ENCODE measurements around the gene TNFSF11.

DNA sequence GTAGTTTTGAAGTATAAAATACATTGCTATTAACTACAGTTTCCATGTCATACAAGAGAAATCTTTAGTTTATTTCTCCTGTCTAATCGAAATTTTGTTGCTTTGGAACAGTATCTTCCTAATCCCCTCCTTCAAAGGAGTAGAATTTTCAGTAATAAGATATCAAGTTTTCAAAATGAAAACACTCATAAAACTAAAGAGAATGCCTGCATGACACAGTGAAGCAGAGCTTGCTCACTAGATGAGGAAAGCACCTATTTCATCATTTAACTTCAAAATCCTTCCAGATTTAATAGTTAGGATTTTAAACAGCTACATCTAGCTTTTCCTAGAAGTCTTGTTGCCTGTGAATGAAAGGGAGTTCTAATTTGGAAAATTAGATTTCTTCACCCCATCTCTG lies 80.8 kb downstream of the TNFSF11 start:
- TF ChIP-seq, protein P1, sequence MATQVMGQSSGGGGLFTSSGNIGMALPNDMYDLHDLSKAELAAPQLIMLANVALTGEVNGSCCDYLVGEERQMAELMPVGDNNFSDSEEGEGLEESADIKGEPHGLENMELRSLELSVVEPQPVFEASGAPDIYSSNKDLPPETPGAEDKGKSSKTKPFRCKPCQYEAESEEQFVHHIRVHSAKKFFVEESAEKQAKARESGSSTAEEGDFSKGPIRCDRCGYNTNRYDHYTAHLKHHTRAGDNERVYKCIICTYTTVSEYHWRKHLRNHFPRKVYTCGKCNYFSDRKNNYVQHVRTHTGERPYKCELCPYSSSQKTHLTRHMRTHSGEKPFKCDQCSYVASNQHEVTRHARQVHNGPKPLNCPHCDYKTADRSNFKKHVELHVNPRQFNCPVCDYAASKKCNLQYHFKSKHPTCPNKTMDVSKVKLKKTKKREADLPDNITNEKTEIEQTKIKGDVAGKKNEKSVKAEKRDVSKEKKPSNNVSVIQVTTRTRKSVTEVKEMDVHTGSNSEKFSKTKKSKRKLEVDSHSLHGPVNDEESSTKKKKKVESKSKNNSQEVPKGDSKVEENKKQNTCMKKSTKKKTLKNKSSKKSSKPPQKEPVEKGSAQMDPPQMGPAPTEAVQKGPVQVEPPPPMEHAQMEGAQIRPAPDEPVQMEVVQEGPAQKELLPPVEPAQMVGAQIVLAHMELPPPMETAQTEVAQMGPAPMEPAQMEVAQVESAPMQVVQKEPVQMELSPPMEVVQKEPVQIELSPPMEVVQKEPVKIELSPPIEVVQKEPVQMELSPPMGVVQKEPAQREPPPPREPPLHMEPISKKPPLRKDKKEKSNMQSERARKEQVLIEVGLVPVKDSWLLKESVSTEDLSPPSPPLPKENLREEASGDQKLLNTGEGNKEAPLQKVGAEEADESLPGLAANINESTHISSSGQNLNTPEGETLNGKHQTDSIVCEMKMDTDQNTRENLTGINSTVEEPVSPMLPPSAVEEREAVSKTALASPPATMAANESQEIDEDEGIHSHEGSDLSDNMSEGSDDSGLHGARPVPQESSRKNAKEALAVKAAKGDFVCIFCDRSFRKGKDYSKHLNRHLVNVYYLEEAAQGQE (IDR thresholded peaks at IDR 0.05; ENCODE audit: unreplicated experiment), result no peak
- TF ChIP-seq STAT1 (IDR thresholded peaks at IDR 0.05; ENCODE audit: unreplicated experiment), result no peak
- TF ChIP-seq POLR2AphosphoS5 (IDR thresholded peaks at IDR 0.05; ENCODE audit: low read depth), result no peak
- TF ChIP-seq, protein P2, sequence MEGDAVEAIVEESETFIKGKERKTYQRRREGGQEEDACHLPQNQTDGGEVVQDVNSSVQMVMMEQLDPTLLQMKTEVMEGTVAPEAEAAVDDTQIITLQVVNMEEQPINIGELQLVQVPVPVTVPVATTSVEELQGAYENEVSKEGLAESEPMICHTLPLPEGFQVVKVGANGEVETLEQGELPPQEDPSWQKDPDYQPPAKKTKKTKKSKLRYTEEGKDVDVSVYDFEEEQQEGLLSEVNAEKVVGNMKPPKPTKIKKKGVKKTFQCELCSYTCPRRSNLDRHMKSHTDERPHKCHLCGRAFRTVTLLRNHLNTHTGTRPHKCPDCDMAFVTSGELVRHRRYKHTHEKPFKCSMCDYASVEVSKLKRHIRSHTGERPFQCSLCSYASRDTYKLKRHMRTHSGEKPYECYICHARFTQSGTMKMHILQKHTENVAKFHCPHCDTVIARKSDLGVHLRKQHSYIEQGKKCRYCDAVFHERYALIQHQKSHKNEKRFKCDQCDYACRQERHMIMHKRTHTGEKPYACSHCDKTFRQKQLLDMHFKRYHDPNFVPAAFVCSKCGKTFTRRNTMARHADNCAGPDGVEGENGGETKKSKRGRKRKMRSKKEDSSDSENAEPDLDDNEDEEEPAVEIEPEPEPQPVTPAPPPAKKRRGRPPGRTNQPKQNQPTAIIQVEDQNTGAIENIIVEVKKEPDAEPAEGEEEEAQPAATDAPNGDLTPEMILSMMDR (conservative IDR thresholded peaks at IDR 0.05; ENCODE audit: low read depth in 2 of 2), result no peak
- TF ChIP-seq EZH2 (IDR thresholded peaks at IDR 0.05; ENCODE audit: low read depth, unreplicated experiment), result no peak
- TF ChIP-seq CREB1 (CRISPR knock-in tag; IDR thresholded peaks at IDR 0.05; ENCODE audit: low read depth), result no peak
- TF ChIP-seq JUNB (IDR thresholded peaks at IDR 0.05; ENCODE audit: unreplicated experiment), result no peak
- no peak for TF ChIP-seq EZH2phosphoT487 (IDR thresholded peaks at IDR 0.05; ENCODE audit: unreplicated experiment)
